ENCODE data around the gene ABCC5. TPM values are rescaled to one million over a fixed set of nuclear protein-coding genes. Genes with fewer than 3 reads are reported as not detected.

ABCC5 gene
- total RNA-seq, 1 experiment from 2014 or later = 29.1 TPM

GRCh38 chr3:183984749-183985729, 32.6 kb downstream of the ABCC5 start:
- TF ChIP-seq TCF7 (CRISPR knock-in tag; IDR thresholded peaks at IDR 0.05; ENCODE audit: low read depth) (no peak), STAT6 (CRISPR knock-in tag; conservative IDR thresholded peaks at IDR 0.05; ENCODE audit: low read depth) (no peak), PRRX2 (CRISPR knock-in tag; IDR thresholded peaks at IDR 0.05) (no peak), CREB1 (CRISPR knock-in tag; IDR thresholded peaks at IDR 0.05) (no peak), ARID4B (CRISPR knock-in tag; IDR thresholded peaks at IDR 0.05; ENCODE audit: borderline replicate concordance) (no peak), TP53 (CRISPR knock-in tag; IDR thresholded peaks at IDR 0.05) (no peak), AR (CRISPR knock-in tag; IDR thresholded peaks at IDR 0.05) (no peak), ZNF281 (CRISPR knock-in tag; IDR thresholded peaks at IDR 0.05) (no peak), NFE2L1 (CRISPR knock-in tag; IDR thresholded peaks at IDR 0.05) (no peak), ATF6 (CRISPR knock-in tag; IDR thresholded peaks at IDR 0.05) (no peak)
- no peaks in the 10 kb centered on the region for H3K27me3 Mint-ChIP-seq (ENCODE audit: low read depth)
- ChIA-PET CTCF (interaction anchor here (1.7 kb wide), 1 partner anchor 90 kb away, joined by 4 read pairs; no protein-coding TSS in a partner anchor), POLR2A (no interaction called here)
- H3K27ac Mint-ChIP-seq = peak overlapping the region; percentile 85
- DNase-seq (ENCODE audit: low spot score) (no peak), ATAC-seq (peak; percentile 80)
- H3K9me3 Mint-ChIP-seq = no peaks in the 10 kb centered on the region
- peak overlapping the region; percentile 23; the same call in 1 of the 2 replicates for H3K4me3 Mint-ChIP-seq
- H3K4me1 Mint-ChIP-seq = peaks cover 29% of the 10 kb centered on the region
- peaks cover 43% of the 10 kb centered on the region for H3K36me3 Mint-ChIP-seq

Measured in WTC11 (cell line).